GM23338 (cell line): Measurements from ENCODE around the gene FASTK. TPM values are rescaled to one million over a fixed set of nuclear protein-coding genes. Genes with fewer than 3 reads are reported as not detected.

Experiments used
- ATAC-seq: fragments of 200-7000 bp; cut with Tn5 transposase; 3 replicates; pipeline ENCODE4 v1.9.1; 2020
- DNase-seq: peaks from one replicate; pipeline ENCODE4 v3.0.0-alpha.2; 2015; ENCODE audit warnings: low spot score
- H2AFZ ChIP-seq: fragments of 200-600 bp; sonication (generic); 2 replicates; pipeline ENCODE4 v1.8.0; 2016; ENCODE audit warnings: antibody characterized with exemption, mild to moderate bottlenecking, moderate library complexity
- H3F3A ChIP-seq: fragments of 200-600 bp; sonication (generic); replicated peaks from 2 replicates; pipeline ENCODE4 v1.8.0; 2017; ENCODE audit warnings: antibody characterized with exemption, mixed run types, low read depth
- H3K27ac ChIP-seq: fragments of 200-600 bp; sonication (generic); 2 replicates; pipeline ENCODE4 v1.6.1; 2016; ENCODE audit warnings: low read depth
- H3K27me3 ChIP-seq: fragments of 200-600 bp; sonication (generic); 2 replicates; pipeline ENCODE4 v1.8.0; 2016; ENCODE audit warnings: mild to moderate bottlenecking, mixed run types, moderate library complexity; ENCODE audit not compliant: insufficient read depth
- H3K36me3 ChIP-seq: fragments of 200-600 bp; sonication (generic); 2 replicates; pipeline ENCODE4 v1.8.0; 2016; ENCODE audit warnings: mild to moderate bottlenecking; ENCODE audit not compliant: insufficient read depth
- H3K4me1 ChIP-seq: fragments of 200-600 bp; sonication (generic); 2 replicates; pipeline ENCODE4 v1.8.0; 2016; ENCODE audit warnings: mild to moderate bottlenecking, moderate library complexity; ENCODE audit not compliant: insufficient read depth
- H3K4me2 ChIP-seq: fragments of 200-600 bp; sonication (generic); 2 replicates; pipeline ENCODE4 v1.7.1; 2017; ENCODE audit warnings: mixed run types
- H3K4me3 ChIP-seq: fragments of 200-600 bp; sonication (generic); 2 replicates; pipeline ENCODE4 v1.6.1; 2016; ENCODE audit warnings: mixed run types
- H3K79me2 ChIP-seq: fragments of 200-600 bp; sonication (generic); replicated peaks from 2 replicates; pipeline ENCODE4 v1.8.0; 2017; ENCODE audit warnings: mild to moderate bottlenecking; ENCODE audit not compliant: insufficient read depth
- H3K9me2 ChIP-seq: fragments of 200-600 bp; sonication (generic); 2 replicates; pipeline ENCODE4 v1.8.0; 2017; ENCODE audit not compliant: insufficient read depth
- H4K20me1 ChIP-seq: fragments of 200-600 bp; sonication (generic); replicated peaks from 2 replicates; pipeline ENCODE4 v1.8.0; 2017; ENCODE audit warnings: mild to moderate bottlenecking; ENCODE audit not compliant: insufficient read depth
- H3K27ac Mint-ChIP-seq: 2 replicates; pipeline ENCODE4 v1.8.0; 2020; ENCODE audit warnings: inconsistent platforms, mild to moderate bottlenecking, moderate library complexity, mixed read lengths
- H3K27me3 Mint-ChIP-seq: 3 replicates; pipeline ENCODE4 v1.8.0; 2022; ENCODE audit warnings: low read depth, mild to moderate bottlenecking, moderate library complexity, mixed read lengths, inconsistent platforms; ENCODE audit not compliant: insufficient read depth, poor library complexity
- H3K36me3 Mint-ChIP-seq: 3 replicates; pipeline ENCODE4 v1.8.0; 2021; ENCODE audit warnings: low read depth, mild to moderate bottlenecking, inconsistent platforms, moderate library complexity, mixed read lengths
- H3K4me1 Mint-ChIP-seq: 3 replicates; pipeline ENCODE4 v1.8.0; 2020; ENCODE audit warnings: mild to moderate bottlenecking, inconsistent platforms, mixed read lengths
- H3K4me3 Mint-ChIP-seq: 3 replicates; pipeline ENCODE4 v1.8.0; 2021; ENCODE audit warnings: moderate library complexity, mild to moderate bottlenecking, inconsistent platforms, mixed read lengths
- H3K9me3 Mint-ChIP-seq: 3 replicates; pipeline ENCODE4 v1.8.0; 2020; ENCODE audit warnings: moderate library complexity, mild to moderate bottlenecking, inconsistent platforms, mixed read lengths
- CREB1 ChIP-seq: fragments of 250-450 bp; sonication (Bioruptor Pico); IDR thresholded peaks from 2 replicates; pipeline ENCODE4 v1.5.0; 2020; ENCODE audit warnings: low read depth, mild to moderate bottlenecking, moderate library complexity
- CTCF ChIP-seq, 2 experiments: fragments of 200-600 bp in 1 of 2; sonication (generic) in 1 of 2; conservative IDR thresholded peaks; 2 replicates each; pipeline versions ENCODE4 v1.5.1 to v1.6.1; 2016 to 2017; ENCODE audit warnings: antibody characterized with exemption in 2 of 2, low read depth in 2 of 2, mild to moderate bottlenecking in 2 of 2, moderate library complexity in 1 of 2
- ETS1 ChIP-seq: IDR thresholded peaks from 2 replicates; pipeline ENCODE4 v1.6.1; 2016; ENCODE audit warnings: antibody characterized with exemption
- EZH2phosphoT487 ChIP-seq: fragments of 200-600 bp; sonication (generic); IDR thresholded peaks from one replicate; pipeline ENCODE4 v1.8.1; 2018; ENCODE audit warnings: antibody characterized with exemption; ENCODE audit not compliant: unreplicated experiment
- POLR2AphosphoS5 ChIP-seq: IDR thresholded peaks from 2 replicates; pipeline ENCODE4 v1.6.1; 2016; ENCODE audit warnings: antibody characterized with exemption, low read depth
- REST ChIP-seq: IDR thresholded peaks from one replicate; pipeline ENCODE4 v1.6.1; 2018; ENCODE audit warnings: antibody characterized with exemption; ENCODE audit not compliant: unreplicated experiment
- STAT1 ChIP-seq: IDR thresholded peaks from one replicate; pipeline ENCODE4 v1.6.1; 2016; ENCODE audit warnings: antibody characterized with exemption; ENCODE audit not compliant: unreplicated experiment
- ZNF114 ChIP-seq: fragments of 250-450 bp; sonication (Bioruptor Pico); IDR thresholded peaks from 2 replicates; pipeline ENCODE4 v1.5.0; 2020; ENCODE audit warnings: mild to moderate bottlenecking, moderate library complexity
- ZNF462 ChIP-seq: fragments of 250-450 bp; sonication (Bioruptor Pico); IDR thresholded peaks from 2 replicates; pipeline ENCODE4 v1.5.0; 2020; ENCODE audit warnings: mild to moderate bottlenecking, moderate library complexity
- polyA plus RNA-seq: library from polyadenylated mRNA; unstranded; fragments of >200 nt; fragmentation: Nextera tagmentation; extraction: Ambion mirVana; gene quantifications from 2 replicates; pipeline ENCODE4 v1.2.1, GENCODE V29; 2016
- total RNA-seq: library from RNA; depleted of rRNA; stranded (reverse); fragments of >200 nt; shearing (Covaris generic); gene quantifications from 2 replicates; pipeline ENCODE4 v1.2.3, GENCODE V29; 2014

FASTK gene
- total and polyA plus RNA-seq, 2 experiments from 2014 or later, result 37.4 to 57.4 TPM

- peaks cover 57% of the 10 kb centered on the region for H3K36me3 Mint-ChIP-seq
- H3K27me3 Mint-ChIP-seq, result peaks cover 28% of the 10 kb centered on the region
- DNase-seq (no peak), ATAC-seq (no peak)
- Histone ChIP-seq H3F3A (0 out of 2 replicates have a peak, but pooled peaks cover 10% of the 10 kb centered on the region), H3K4me2 (no peak overlapping the region), H4K20me1 (peaks cover 8% of the 10 kb centered on the region), H3K4me3 (no peak overlapping the region), H3K4me1 (peaks cover 16% of the 10 kb centered on the region), H3K36me3 (peaks cover 5% of the 10 kb centered on the region; the same call in 1 of the 2 replicates), H3K27me3 (no peaks in the 10 kb centered on the region), H3K79me2 (no peaks in the 10 kb centered on the region), H2AFZ (no peak overlapping the region), H3K27ac (no peak overlapping the region), H3K9me2 (no peaks in the 10 kb centered on the region)
- H3K4me3 Mint-ChIP-seq, result no peak overlapping the region
- no peaks in the 10 kb centered on the region for H3K9me3 Mint-ChIP-seq
- no peak overlapping the region for H3K27ac Mint-ChIP-seq
- TF ChIP-seq ETS1 (no peak), CTCF (conservative IDR thresholded peaks at IDR 0.05; ENCODE audit: low read depth in 2 of 2) (no peak), REST (no peak), EZH2phosphoT487 (no peak), ZNF114 (no peak), STAT1 (no peak), ZNF462 (no peak), POLR2AphosphoS5 (no peak), CREB1 (CRISPR knock-in tag) (no peak)
- H3K4me1 Mint-ChIP-seq, result peaks cover 21% of the 10 kb centered on the region
Observed at GRCh38 chr7:151073990-151074389, 6.6 kb downstream of the FASTK start.
